ENCODE data around the gene CLIP3. TPM values are rescaled to one million over a fixed set of nuclear protein-coding genes. Genes with fewer than 3 reads are reported as not detected.
A peak's percentile ranks its signal among the peaks of the same experiment; 100 is the strongest.
"Not testable (repeated sequence)": the region's sequence is repeated elsewhere in the genome, so short reads cannot be mapped to it uniquely, and the experiment has no call there.

Gene CLIP3
- total RNA-seq, 1 donor from 2014 or later = 5.7 TPM

DNA sequence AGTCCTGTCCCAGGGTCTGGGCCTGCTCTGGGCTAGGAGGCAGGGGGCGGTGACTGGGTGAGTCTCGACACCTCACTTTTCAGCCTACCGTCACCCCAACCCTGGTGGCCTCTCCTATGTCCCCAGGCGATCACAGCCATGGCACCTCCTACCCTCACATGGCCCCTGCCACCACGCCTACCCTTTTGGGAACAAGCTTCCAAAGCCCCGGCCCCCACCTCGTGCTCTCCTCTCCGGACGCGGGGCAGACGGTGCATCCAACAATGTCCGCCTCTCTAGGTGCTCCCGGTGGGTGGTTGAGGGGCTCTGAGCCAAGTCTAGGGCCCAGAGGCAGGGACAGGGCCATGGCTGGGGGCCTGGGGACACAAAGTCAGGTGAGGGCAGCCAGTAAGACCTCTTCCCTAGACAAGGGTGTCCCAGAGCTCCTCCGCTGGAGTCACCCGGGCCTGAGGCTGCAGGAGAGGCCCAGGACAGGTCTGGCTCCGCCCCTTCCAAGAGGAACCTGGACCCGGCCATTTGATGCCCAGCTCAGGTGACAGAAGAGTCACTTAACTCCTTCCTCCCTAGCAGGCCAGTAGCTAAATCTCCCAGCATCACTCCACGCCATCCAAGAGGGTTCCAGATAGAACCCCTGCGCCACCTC is 24.2 kb downstream of the CLIP3 start, which contains the start of gene SYNE4:
SYNE4 (minus strand) TSS at position 478 of the 643 bp plus-strand sequence; CDS start at position 346, 132 bp downstream.
- DNase-seq = peak; percentile 13

DNA sequence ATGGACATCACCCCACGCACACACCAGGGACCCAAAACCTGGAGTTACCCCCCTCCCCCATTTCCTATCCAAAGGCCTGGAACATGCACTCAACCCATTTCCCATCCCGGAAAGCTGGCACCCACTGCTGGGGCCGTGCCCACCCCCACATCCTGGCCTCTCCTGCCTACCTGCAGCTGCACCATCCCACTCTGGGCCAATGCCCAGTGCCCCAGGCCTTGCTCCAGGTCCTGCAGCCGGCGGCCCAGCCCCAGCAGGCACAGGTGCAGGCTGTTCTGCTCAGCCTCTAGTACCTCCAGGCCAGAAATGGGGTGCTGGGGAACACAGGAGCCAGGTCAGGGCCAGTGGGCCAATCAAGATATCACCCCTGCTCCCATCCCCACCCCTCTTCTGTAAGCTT is 25.7 kb downstream of the CLIP3 start:
- no peak for DNase-seq

DNA sequence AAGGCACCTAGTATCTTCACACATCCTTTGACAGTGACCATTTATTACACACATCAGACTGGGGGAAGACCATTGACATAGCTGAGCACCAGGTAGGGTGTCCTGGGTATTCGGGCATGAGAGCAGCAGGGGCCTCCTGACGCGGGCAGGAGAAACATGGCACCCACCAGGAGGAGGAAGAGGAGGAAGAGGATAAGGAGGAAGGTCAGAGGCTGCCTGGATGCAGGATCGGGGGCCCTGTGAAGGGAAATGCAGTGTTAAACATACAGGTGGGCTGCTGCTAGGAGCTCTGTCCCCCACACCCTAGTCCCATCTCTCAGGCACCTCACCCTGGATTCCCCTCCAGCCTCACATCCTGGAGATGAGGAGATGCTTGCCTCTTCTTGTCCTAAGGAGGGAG is 29.4 kb downstream of the CLIP3 start:
- no peak for DNase-seq

DNA sequence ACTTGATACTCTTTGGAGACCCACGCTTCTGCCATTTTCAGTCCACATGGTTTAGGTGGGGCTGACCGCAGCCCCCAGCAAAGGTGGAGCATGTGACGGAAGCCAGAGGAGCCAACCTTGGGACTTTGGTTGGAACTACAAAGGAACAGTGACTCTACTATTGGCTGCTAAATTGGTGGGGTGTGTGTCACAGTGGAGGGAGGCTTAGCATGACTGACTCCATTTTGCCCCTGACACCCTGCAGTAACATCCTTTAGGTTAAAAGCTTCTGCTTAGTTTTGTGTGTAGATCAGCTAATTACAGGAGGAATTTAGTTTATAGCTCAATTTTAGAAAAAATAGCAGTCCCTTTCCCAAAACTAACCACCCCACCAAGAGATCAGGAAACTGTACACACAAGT is 31.1 kb downstream of the CLIP3 start:
- no peak for DNase-seq

DNA sequence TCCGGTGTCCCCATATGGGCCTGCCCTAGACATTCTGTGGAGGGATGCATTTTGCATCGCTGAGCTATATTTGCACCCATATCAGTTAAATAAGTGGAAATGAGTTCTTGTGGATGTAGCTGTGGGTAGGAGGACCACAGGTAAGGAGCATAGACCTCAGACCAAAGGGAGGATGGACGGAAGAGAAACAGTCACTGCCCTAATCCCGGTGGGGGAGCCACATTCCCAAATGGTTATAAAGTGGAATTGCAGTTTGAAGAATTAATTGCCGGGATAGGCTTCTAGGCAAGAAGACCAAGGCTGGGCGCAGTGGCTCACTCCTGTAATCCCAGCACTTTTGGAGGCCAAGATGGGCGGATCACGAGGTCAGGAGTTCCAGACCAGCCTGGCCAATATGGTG is 35.9 kb downstream of the CLIP3 start:
- DNase-seq = no peak

DNA sequence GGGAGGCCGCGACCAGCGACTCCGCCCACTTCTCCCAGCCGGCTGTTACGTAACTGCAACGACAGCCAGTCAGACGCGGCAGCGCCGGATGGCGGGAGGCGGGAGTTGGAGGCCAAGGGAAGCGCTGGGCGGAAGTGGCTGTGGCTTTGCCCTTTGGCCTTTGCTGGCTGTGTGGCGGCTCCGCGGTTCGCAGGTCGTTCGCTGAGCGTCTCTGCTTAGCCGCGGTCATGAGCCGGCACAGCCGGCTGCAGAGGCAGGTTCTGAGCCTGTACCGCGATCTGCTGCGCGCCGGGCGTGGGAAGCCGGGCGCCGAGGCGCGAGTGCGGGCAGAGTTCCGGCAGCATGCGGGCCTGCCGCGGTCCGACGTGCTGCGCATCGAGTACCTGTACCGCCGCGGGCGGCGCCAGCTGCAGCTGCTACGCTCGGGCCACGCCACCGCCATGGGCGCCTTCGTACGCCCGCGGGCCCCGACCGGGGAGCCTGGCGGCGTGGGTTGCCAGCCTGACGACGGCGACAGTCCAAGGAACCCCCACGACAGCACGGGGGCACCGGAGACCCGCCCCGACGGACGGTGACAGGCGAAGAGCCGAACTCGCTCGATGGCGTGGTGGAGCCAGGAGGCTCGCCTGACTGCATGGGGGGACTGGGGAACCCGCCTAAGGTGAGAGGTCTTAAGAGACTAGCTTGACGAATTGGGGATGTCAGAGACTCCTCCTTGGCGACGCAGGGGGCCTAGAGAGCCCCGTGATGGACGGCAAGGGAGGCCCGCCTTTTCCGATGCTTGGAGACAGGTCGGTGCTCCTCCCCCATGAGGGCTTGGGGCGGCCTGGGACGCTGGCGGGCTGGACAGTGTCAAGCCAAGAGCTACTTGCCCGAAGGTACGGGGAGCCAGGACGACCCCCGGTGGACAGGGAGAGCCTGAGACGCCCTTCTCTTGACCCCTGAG is 37.4 kb downstream of the CLIP3 start, which contains the start of gene SDHAF1:
SDHAF1 (plus strand) TSS at position 141 of the 946 bp plus-strand sequence; CDS start at position 228, 87 bp downstream.
- peak; percentile 97 for DNase-seq

DNA sequence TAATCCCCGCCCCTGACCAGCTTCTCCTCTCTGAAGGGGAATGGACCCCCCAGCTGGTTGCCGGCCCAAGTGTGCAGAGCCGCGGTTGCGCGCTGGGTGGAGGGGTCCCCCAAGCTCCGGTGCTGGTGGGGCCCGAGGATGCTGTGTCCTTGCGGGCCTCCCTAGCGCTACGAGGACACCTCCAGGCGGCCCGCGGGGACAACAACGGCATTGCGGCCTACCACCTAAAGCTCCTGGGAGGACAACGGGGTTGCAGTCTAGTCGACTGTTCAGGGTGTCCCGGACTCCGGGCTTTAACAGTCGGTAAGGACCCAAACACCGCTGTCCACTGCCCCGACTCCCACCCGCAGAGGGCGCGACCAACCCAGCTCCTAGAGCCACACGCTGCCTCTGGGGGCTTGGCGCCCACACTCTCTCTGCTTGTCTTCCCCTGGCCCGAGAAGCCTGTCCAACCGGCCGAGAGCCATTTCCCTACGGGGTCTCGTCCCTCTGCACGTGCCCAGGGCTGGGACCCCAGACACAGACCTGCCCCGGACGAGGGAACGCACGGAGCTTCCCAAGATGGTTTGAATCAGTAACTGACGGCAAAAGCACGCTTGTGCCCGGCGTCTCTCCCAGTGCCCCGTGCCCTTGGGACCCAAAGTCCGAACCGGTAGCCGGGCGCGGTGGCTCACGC is 38.6 kb downstream of the CLIP3 start:
- no peak for DNase-seq

DNA sequence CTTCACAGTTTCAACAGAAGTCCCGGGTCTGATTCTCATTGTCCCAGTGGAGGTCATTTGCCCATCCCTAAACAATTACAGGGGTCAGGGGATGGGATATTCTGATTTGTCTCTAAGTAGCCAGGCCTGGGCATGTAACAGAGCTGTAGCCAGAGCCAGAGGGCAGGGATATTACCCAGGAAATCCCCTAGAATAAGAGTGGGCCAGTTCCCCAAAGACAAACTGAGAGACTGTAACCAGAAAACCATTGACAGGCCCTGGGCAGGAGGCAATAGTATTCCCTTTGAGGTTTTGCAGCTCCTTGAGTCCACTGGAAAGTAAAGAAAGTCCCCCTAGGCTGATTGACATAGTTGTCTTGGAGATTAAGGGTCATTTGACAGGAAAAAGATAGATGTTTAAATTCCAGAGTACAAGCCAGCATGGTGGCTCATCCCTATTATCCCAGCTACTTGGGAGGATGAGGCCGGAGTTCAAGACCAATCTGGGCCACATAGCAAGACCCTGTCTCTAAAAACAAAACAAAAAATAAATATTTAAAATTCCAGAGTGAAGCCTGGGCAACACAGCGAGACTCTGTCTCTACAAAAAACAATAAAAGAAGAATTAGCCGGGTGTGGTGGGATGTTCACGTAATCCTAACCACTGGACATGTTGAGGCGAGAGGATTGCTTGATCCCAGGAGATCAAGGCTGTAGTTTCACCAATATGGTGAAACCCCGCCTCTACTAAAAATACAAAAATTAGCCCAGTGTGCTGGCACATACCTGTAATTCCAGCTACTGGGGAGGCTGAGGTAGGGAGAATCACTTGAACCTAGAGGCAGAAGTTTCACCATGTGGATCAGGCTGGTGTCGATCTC is 39.5 kb downstream of the CLIP3 start:
- no peak for DNase-seq

DNA sequence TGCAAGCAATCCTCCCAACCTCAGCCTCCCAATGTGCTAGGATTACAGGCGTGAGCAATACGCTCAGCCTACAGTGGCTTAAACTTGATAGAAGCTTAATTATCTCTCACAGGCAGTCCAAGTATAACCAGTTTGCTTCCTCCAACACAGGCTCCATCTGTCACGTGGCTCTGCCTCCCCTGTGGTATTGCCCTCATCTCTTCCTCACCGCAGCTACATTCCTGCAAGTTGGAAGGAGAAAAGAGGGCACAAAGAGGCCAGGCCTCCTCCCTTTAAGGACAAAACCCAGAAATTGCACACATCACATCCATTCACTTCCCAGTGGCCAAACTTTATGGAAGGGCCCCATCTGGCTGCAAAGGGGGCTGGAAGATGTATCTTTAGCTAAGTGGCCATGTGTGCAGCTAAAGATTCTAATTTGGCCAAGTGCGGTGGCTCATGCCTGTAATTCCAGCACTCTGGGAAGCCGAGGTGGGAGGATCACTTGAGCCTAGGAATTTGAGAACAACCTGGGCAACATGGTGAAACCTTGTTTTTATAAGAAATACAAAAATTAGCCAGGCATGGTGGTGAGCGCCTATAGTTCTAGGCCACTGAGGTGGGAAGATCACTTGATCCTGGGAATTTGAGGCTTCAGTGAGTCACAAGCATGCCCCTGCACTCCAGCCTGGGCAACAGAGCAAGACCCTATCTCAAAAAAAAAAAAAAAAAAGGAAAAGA is 40.8 kb downstream of the CLIP3 start:
- DNase-seq = no peak

DNA sequence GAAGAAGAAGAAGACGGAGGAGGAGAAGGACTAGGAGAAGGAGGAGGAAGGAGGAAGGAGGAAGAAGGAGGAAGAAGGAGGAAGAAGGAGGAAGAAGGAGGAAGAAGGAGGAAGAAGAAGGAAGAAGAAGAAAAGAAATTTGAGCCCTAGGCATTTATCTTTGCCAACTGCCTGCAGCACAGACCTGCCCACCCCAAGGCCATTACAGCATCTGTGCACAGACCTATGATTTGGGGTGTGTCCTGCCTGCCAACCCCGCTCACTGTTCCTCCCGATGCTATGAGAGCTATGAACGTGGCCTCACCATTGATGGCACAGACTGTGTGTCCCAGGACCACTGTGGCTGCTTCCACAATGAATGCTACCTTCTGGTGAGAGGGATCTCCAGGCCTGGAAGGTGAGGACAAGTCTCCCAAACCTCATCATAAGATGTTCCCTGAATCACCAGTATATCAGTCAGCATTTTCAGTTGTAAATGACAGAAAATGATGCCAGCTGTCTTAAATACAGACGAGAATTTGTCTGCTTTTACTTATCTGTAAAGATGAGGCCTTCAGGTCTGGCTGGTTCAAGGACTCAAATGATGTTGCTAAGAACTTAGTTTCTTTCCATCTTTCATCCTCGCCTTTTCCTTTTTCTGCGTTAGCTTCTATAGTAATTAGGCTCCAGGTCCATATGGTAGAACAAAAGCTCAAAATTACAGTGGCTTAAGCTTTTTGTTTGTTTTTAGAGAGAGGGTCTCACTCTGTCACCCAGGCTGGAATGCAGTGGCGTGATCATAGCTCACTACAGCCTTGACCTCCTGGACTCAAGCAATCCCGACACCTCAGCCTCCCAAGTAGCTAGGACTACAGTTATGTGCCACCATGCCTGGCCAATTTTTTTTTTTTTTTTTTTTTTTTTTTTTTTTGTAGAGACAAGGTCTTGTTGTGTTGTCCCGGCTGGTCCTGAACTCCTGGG is 41.6 kb downstream of the CLIP3 start:
- no peak for DNase-seq

DNA sequence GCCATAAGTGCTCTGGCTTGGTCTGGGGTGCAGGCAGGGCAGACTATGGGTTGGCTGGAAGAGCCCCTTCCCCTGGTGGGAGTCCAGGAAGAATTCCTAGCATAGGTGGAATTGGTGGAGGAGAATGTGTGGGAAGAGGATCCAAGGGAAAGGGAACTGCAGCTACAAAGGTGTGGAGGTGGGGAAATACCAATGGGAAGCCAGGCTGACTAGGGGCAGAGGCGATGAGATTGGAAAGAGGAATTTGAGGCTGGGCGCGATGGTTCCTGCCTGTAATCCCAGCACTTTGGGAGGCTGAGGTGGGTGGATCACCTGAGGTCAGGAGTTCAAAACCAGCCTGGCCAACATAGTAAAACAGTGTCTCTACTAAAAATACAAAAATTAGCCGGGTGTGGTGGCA is 42.5 kb downstream of the CLIP3 start:
- no peak for DNase-seq

DNA sequence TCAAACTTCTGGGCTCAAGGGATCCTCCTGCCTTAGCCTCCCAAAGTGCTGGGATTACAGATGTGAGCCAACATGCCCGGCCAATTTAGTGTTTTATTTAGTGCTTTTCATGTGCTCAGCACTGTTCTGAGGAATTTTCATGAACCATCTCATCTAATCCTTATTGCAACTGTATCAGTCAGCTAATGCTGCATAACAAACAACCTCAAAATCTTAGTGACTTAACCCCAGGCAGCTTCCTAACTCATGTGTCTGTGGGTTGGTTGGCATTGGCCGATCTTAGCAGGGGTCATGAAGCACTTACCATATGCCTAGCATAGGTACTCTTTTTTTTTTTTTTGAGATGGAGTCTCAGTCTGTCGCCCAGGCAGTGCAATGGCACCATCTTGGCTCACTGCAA is 43.8 kb downstream of the CLIP3 start:
- no peak for DNase-seq

DNA sequence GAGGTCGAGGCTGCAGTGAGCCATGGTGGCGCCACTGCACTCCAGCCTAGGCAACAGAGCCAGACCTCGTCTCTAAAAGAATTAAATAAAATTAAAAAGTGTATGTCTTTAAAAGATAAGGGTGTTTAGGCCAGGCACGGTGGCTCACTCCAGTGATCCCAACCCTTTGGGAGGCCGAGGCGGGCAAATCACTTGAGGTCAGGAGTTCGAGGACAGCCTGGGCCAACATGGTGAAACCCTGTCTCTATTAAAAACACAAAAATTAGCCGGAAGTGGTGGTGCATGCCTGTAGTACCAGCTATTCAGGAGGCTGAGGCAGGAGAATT is 45.1 kb downstream of the CLIP3 start:
- no peak for DNase-seq

DNA sequence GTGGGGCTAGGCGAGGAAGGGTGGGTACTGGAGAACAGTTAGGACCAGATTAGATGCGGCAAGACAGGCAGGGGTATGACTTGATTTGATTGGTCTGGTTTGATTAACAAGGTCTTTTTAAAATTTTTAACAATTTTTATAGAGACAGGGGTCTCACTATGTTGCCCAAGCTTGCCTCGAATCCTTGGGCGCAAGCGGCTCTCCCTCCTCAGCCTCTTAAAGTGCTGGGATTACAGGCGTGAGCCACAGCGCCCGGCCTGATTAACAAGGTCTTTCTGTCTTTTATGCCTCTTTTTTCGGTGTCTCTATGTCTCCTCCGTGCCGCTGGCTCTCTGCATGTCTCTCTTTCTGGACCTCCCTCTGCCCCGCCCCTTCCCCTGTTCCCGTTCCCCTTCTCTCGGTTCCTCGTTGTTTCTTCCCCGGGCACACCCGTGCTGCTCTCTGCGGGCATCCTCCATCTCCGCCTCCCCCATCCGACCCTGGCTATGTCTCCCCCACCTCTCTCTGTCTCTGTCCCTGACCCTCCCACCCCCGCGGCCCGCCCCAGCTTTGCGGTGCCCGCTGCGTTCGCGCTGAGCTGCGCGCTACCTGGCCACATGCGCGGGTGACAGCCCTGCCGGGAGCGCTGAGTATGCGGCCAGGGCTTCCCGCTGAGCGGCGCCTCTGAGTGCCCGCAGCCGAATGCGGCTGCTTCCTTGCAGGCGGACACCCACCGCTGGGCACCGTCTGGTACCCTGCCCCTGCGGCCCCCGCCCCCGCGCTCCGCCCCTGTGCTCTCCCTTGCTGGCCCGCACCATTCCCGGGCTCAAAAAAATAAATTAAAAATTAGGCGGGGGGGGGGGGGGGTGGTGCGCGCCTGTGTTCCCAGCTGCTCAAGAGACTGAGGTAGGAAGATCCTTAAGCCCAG is 45.8 kb downstream of the CLIP3 start:
- no peak for DNase-seq

DNA sequence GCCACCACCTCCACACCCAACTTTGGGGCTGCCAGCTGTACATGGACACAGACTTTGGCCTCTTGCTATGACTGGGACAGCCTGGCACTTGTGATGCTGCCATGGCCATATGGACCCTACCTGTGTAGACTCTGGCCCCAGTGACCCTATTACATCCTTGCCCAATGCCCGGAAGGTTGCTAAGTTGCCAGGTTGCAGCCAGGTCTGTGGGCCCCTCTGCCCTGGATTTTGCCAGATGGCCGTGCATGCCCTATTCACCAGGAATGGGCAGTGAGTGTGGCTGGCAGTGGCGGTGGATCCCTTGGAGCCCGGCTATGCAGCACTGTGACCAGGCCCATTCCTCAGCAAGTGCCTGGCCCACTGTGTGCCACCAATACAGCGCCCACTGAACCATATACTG is 46.6 kb downstream of the CLIP3 start:
- no peak for DNase-seq

DNA sequence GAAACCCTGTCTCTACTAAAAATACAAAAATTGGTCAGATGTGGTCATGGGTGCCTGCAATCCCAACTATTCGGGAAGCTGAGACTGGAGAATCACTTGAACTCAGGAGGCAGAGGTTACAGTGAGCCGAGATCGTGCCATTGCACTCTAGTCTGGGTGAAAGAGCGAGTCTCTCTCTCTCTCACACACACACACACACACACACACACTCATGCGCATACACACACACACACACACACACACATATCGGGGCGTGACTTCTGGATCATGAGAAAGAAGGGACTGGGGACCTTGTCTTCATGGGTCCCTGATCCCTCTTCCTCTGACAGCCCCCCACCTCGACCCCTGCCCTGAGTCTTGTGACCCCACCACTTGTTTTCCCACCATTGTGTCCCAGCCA is 49.5 kb downstream of the CLIP3 start:
- DNase-seq = no peak

DNA sequence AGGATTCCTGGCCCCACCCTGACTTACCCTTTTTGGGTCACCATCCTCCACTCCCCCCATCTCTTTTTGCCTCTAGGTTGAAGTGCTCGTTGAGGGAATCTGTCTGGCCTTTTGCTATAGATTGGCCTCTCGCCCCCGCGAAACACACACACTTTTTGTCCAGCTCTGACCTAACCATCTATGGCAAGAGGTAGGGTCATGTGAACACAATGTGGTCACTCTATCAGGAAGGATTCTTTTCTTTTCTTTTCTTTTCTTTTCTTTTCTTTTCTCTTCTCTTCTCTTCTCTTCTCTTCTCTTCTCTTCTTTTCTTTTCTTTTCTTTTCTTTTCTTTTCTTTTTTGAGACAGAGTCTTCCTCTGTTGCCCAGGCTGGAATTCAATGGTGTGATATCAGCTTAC is 51.7 kb downstream of the CLIP3 start:
- DNase-seq = not testable (repeated sequence)

DNA sequence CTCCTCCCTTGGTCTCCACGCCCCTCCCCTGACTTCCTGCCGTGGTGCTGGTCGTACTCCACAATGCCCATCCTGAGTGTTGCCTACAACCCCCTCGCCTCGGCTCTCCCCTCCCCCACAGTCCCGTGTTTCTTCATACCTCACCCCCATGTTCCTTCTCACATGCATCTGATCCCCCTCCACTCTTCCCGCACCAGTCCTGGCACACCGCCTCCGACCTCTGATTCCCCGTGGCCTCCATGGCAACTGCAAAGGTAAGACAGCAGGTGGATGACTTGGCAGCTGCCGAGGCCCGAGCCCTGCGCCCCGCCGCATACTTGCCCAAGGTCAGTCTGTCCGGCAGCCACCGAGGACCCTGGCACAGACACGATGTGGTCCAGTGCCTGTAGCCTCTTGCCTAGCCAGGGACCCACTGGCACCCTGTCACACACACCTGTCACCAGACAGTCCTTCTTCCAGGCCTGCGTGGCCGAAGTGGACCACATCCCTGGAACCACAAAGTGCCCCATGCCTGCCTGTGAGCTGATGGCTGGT is 53.8 kb downstream of the CLIP3 start:
- DNase-seq = no peak

DNA sequence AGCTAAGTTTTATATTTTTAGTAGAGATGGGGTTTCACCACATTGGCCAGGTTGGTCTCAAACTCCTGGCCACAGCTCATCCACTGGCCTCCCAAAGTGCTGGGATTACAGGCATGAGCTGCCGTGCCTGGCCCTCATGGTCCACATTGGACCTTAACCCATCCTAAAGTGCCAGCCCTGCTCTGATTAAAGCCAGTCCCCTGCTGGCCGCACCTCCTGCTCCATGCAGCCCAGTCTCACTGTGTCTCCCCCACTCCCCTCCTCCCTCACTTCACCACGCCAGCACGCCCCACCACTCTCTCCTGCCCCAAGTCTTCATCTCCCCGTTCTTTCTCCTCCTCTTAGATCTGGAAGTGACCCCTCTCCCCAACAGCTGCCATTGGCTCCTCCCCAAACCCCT is 54.4 kb downstream of the CLIP3 start:
- no peak for DNase-seq
